Measurements from ENCODE around the gene RARS2.

DNA sequence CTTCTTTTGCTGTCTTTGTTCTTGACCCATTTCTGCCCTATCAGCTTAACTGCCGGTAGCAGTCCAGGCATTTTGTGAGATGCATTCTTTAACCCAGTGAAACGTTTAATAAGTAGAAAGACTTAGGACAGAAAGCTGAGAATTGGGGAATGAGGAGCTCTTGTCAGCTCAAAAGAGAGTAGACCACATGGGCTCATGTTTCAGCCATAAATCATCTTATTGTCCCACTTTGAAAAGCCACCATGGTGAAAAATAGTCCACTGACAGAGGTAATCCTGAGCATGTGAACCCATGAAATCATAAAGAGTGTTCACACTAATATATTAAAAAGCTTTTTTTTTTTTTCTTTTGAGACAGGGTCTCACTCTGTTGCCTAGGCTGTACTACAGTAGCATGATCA, 16.4 kb upstream of the RARS2 start:
- TF ChIP-seq, protein P1, sequence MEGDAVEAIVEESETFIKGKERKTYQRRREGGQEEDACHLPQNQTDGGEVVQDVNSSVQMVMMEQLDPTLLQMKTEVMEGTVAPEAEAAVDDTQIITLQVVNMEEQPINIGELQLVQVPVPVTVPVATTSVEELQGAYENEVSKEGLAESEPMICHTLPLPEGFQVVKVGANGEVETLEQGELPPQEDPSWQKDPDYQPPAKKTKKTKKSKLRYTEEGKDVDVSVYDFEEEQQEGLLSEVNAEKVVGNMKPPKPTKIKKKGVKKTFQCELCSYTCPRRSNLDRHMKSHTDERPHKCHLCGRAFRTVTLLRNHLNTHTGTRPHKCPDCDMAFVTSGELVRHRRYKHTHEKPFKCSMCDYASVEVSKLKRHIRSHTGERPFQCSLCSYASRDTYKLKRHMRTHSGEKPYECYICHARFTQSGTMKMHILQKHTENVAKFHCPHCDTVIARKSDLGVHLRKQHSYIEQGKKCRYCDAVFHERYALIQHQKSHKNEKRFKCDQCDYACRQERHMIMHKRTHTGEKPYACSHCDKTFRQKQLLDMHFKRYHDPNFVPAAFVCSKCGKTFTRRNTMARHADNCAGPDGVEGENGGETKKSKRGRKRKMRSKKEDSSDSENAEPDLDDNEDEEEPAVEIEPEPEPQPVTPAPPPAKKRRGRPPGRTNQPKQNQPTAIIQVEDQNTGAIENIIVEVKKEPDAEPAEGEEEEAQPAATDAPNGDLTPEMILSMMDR (IDR thresholded peaks at IDR 0.05): no peak
- TF ChIP-seq POLR2AphosphoS5 (IDR thresholded peaks at IDR 0.05) (no peak), POLR2A (IDR thresholded peaks at IDR 0.05) (no peak)
